WTC11 (cell line): ENCODE results near the gene STKLD1.

Experiments used
- CREB1 ChIP-seq: sonication (generic); formaldehyde crosslinking; IDR thresholded peaks from 2 replicates; pipeline ENCODE4 v1.8.0; 2023; ENCODE audit warnings: mild to moderate bottlenecking, missing genetic modification reagents
- CTCF ChIP-seq: fragments of 200-600 bp; IDR thresholded peaks from 2 replicates; pipeline ENCODE4 v1.8.0; 2022; ENCODE audit warnings: antibody characterized with exemption
- ELF4 ChIP-seq: sonication (generic); formaldehyde crosslinking; IDR thresholded peaks from 2 replicates; pipeline ENCODE4 v1.8.1; 2022; ENCODE audit warnings: low read depth, mild to moderate bottlenecking, moderate library complexity, missing genetic modification reagents
- GRHL2 ChIP-seq: fragments of 250-450 bp; sonication (Bioruptor Pico); IDR thresholded peaks from 2 replicates; pipeline ENCODE4 v1.8.0; 2022; ENCODE audit warnings: mild to moderate bottlenecking, moderate library complexity; ENCODE audit not compliant: insufficient replicate concordance, severe bottlenecking
- HMGXB4 ChIP-seq: sonication (generic); formaldehyde crosslinking; IDR thresholded peaks from 2 replicates; pipeline ENCODE4 v1.8.1; 2023; ENCODE audit warnings: mild to moderate bottlenecking, moderate library complexity, missing genetic modification reagents
- IRF2 ChIP-seq: sonication (generic); formaldehyde crosslinking; IDR thresholded peaks from 2 replicates; pipeline ENCODE4 v1.8.0; 2022; ENCODE audit warnings: low read depth, missing genetic modification reagents, borderline replicate concordance
- NR1H2 ChIP-seq: sonication (generic); formaldehyde crosslinking; IDR thresholded peaks from 2 replicates; pipeline ENCODE4 v1.9.0; 2021; ENCODE audit warnings: mild to moderate bottlenecking, moderate library complexity, missing genetic modification reagents
- TEAD4 ChIP-seq: sonication (generic); formaldehyde crosslinking; IDR thresholded peaks from 2 replicates; pipeline ENCODE4 v1.8.0; 2022; ENCODE audit warnings: mild to moderate bottlenecking, missing genetic modification reagents
- TP53 ChIP-seq: sonication (generic); formaldehyde crosslinking; IDR thresholded peaks from 2 replicates; pipeline ENCODE4 v1.8.1; 2023; ENCODE audit warnings: mild to moderate bottlenecking, missing genetic modification reagents
- ZNF396 ChIP-seq: fragments of 250-450 bp; sonication (Bioruptor Pico); IDR thresholded peaks from 2 replicates; pipeline ENCODE4 v1.8.0; 2021; ENCODE audit warnings: mild to moderate bottlenecking, moderate library complexity, borderline replicate concordance
- TF ChIP-seq, protein P1 (sequence below): sonication (generic); formaldehyde crosslinking; IDR thresholded peaks from 2 replicates; pipeline ENCODE4 v1.8.1; 2023; ENCODE audit warnings: mild to moderate bottlenecking, missing genetic modification reagents, moderate library complexity
- TF ChIP-seq, protein P2 (sequence below): sonication (generic); formaldehyde crosslinking; IDR thresholded peaks from 2 replicates; pipeline ENCODE4 v1.8.0; 2022; ENCODE audit warnings: mild to moderate bottlenecking, missing genetic modification reagents

DNA sequence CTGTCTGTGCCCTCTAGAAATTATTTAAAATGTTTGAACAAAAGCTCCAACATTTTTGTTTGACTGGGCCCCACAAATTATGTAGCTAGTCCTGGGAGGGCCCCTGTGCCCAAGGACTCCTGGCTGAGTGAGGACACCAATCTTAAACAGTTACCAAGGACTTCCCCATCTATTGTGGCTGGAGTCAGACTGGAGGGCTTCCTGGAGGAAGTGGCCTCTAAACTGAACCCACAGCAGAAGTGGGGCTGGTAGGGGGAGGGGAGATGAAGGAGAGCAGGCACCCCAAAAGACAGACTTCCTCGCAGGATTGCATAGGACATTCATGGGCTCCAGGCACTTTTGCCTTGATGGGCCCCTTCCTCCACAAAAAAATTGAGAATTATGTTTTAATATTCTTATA lies 54.1 kb downstream of the STKLD1 start:
- TF ChIP-seq IRF2 (CRISPR knock-in tag) (no peak), GRHL2 (CRISPR knock-in tag) (no peak), TEAD4 (CRISPR knock-in tag) (no peak), NR1H2 (CRISPR knock-in tag) (no peak), CTCF (no peak), ELF4 (CRISPR knock-in tag) (no peak), HMGXB4 (CRISPR knock-in tag) (no peak), ZNF396 (no peak), CREB1 (no peak), TP53 (CRISPR knock-in tag) (no peak)
- TF ChIP-seq, protein P1, sequence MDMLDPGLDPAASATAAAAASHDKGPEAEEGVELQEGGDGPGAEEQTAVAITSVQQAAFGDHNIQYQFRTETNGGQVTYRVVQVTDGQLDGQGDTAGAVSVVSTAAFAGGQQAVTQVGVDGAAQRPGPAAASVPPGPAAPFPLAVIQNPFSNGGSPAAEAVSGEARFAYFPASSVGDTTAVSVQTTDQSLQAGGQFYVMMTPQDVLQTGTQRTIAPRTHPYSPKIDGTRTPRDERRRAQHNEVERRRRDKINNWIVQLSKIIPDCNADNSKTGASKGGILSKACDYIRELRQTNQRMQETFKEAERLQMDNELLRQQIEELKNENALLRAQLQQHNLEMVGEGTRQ (CRISPR knock-in tag) = no peak
- TF ChIP-seq, protein P2, sequence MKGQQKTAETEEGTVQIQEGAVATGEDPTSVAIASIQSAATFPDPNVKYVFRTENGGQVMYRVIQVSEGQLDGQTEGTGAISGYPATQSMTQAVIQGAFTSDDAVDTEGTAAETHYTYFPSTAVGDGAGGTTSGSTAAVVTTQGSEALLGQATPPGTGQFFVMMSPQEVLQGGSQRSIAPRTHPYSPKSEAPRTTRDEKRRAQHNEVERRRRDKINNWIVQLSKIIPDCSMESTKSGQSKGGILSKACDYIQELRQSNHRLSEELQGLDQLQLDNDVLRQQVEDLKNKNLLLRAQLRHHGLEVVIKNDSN (CRISPR knock-in tag) = no peak
